GM18499 (cell line): ENCODE data around the gene NIPSNAP3A.

Source experiments
- ATAC-seq: cut with Tn5 transposase; IDR thresholded peaks from one replicate; pipeline ENCODE4 v1.9.1; 2021; ENCODE audit warnings: moderate number of reproducible peaks; ENCODE audit not compliant: insufficient read depth, unreplicated experiment

NIPSNAP3A gene

DNA sequence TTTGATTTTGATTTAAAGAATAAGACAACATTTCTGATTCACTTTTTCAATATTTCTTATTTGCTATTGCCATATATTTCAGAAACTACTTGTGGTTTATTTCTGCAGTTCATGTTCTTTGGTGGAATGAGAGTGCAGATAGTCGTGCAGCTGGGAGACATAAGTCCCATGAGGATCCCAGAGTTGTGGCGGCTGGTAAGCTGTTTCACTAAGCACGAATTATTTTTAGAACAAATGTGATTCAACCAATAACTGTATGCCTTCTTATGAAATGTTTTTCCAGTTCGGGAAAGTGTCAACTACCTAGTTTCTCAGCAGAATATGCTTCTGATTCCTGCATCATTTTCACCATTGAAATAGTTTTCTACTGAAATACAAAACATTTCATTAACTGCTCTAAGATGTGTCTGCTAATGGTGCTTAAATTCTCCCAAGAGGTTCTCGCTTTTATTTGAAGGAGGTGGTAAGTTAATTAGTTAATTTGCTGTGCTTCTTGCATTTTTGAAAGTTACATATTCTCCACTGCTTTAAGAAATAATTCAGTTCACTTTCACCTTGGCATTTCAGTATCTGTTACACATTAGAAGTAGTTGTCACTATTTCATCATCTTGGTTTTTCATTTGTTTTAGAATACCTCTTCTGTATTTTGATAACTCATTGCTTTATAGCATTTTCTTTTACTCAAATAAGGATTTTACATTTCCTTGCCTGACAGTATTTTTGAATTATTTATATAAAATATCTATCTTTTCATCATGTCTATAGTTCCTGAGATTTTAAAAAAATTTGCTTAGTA, 25.4 kb downstream of the NIPSNAP3A start:
- ATAC-seq, result no peak

DNA sequence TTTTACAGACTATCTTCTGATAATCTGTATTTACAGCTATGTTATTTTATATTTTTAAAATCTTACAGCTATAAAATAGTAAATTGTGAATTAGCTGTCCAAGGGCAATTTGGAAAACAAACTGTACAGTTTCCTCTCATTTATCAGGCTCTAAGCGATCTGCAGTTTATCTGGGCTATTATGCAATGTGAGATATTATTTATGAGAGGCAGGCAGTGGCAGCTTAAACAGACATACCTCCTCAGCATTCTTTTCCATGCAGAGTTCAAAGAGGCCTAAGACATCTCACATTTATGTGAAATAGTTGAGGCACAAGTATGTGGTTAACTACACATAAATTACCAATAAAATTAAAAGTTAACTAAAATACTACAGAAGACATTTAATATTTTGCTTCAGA, 26.6 kb downstream of the NIPSNAP3A start:
- no peak for ATAC-seq

DNA sequence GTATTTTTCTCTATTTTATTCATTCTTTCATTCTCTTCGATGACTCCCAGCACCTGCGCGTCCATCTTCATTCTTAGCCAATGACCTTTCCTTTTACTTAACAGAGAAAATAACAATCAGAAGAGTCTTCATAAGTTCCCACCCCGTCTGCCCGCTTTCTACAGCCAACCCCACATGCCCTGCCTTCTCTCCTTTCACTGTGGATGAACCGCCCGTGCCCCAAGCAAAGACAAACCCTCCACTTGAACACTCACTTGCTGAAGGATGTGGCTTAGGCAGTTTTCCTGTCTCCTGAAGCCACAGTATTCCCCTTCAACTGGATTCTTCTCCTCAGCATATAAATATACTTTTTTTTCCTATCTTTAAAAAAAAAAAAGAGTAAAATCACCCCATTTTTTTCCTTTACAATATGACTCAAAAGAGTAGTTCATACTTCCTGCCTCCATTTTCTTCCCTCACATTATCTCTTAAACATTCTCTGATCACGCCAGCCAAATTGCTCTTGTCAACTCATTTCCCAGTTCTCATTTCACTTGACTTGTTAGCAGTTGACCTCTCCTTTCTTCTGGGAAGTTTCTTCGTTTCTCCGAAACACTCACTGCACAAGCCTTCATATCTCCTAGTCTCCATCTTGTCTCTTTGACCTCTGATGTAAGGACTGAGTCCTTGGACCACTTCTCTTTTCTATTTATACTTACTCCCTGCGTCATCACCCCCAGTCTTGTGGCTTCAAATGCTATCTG, 27.5 kb downstream of the NIPSNAP3A start:
- peak; percentile 75 for ATAC-seq

DNA sequence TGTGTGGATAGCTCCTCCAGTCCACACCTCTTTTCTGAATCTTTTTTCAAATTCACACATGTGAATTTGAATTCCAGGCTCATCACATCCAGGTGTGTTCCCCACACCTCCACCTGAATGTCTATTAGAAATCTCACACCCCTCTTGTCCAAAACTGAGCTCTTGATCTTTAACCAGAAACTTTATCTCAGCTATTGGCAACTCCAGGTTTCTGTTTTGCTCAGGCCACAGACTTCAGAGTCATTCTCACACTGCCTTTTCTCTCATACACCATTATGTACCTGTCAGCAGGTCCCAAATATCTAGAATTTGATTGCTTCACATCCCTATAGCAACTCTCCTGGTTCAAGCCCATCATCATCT, 28.1 kb downstream of the NIPSNAP3A start:
- peak; percentile 57 for ATAC-seq

DNA sequence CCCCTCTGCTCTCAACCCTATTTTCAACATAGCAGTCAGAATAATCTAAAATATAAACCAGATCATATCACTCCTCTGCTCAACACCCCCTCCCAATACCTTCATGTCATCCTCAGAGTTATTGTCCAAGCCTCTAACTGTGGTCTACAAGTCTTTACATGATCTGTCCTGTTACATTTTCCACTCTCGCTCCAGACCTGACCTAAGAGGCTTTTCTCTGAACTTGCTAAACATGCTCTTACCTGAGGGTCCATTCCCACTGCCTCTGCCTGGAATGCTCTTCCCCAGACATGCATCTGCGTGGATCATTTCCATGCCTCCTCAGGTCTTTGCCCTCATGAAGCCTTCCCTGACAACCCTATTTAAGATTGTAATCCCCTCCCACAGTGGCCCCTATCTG, 28.5 kb downstream of the NIPSNAP3A start:
- no peak for ATAC-seq

DNA sequence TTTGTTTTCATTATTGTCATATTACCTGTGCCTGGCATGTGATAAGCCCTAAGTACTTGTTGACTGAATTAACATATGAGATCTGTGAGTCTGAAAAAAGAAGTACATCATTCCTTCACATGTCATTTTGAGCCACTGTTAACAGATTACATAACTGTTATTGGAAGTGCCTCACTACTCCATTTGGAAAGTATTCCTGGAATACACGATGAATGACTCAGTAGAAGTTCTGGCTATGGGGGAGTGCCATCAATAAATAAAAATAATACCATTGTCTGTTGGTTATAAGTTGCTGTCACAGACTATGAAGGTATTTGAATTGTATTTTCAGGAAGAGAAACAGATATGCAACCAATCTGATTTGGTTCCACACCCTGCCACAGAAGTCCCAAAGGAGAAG, 29.3 kb downstream of the NIPSNAP3A start:
- ATAC-seq, result no peak

DNA sequence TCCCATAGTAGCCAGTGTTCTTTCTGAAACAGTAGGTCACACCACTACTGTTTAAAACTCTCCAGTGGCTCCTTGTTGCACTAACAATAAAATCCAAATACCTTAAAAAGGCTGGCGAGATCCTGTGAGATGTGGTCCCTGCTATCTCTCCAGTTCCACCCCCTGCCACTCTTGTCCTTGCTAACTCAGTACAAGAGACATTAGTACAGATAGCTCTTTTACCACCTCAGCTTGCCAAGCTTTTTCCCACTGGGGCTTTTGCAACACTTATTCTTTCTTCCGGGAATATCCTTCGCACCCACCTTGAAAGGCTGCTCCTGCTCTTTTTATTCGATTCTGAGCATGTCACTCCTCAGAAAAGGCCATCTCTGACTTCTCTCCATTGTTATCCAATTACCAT, 31.3 kb downstream of the NIPSNAP3A start:
- ATAC-seq, result no peak

DNA sequence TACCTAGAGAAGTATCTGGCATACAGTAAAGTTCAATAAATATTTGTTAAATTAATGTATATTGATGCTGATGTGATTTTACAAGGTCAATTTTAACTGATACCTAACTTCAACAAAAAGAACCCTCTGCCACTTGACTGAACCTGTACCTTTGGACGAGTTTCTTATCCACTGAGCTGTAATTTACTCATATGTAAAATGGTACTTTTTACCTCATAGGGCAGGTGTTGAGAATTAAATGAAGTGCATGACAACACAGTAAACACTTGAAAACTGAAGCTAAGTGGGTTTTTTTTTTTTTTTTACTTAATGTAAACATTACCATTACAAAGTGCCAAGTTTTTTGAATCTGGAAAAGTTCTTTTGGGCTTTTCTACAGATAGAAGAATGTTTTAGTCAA, 31.9 kb downstream of the NIPSNAP3A start:
- no peak for ATAC-seq

DNA sequence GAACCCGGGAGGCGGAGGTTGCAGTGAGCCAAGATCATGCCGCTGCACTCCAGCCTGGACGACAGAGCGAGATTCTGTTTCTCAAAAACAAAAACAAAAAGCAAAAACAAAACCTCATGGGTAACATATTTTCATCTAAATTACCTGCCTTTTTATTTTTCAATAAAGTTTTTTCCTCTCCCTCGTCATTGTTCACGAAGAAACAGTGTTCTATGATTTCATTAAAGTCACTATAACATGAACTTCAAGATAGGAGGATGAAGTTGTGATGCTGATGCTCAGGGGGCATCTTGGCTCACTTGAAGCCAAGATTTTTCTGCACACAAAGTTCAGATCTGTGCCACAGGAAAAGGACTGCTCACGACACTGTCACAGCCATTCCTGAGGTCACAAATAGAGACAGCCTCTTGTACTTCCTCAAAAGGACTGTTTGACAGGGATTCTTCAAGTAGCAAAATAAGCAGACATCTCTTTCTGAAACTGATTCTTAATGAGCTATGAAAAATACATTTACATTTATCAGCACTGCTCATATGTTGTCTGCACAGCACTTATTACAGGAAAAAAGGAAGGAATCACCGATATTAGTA, 32.6 kb downstream of the NIPSNAP3A start:
- no peak for ATAC-seq

DNA sequence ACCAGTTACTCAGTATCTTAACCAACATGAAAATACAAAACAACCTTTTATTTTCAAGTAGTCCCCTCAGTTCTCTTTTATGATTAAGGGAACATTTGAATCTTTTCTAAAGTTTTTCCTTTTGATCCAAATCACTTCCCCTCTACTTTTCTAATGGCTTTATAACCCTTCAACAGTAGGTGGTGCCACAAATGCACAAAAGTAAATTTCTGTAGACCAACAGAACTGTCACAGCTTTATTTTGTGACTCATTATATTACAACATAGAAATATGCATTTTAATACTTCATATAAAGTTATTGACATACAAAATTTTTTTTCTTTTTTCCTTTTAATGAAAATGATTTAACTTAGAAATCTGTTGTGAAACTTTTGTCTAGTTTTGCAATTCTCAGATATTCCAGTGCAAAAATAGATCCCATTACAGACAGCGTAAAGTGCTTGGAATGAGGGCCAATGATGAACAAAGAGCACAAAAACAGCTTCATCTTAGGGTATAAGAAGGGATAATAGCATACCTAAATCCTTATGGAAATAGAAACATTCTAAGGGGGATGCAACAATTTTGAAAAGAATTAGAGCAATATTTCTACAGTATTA, 33.4 kb downstream of the NIPSNAP3A start:
- no peak for ATAC-seq

DNA sequence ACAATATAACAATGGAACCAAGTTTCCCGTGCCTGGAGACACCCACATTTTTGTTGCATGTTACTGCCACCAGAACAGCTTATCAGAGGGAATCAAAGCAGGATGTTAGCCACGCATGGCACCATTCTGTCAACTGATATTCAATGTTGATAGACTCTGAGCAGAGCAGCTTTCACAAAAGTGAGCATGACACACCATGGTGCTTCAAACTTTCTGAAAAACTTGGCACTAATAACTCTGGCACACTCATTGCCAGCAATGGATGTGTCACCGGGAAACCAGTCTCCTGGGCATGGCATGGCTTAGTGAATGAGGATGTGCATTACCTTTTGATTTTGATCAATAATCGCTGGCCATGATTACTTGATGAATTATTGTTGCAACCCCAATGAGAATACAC, 36.1 kb downstream of the NIPSNAP3A start:
- no peak for ATAC-seq

DNA sequence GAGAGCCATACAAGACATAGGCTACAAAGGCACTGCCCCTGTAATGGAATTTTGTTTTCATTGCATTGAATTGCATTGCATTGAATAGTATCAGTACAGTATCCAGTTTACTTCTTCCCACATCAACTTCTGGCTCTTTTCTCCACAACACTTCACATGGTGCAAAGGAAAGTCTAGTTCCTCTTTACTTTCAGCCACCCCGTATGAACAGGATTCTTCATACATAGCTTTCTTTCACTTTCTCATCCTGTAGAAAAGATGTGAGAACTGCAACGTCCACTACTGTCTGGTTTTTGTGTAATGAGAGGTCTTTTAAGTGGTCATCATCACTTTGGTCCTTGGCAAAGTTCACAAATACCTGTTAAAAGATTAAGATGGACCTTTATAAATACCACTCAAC, 36.6 kb downstream of the NIPSNAP3A start:
- peak; percentile 64 for ATAC-seq

DNA sequence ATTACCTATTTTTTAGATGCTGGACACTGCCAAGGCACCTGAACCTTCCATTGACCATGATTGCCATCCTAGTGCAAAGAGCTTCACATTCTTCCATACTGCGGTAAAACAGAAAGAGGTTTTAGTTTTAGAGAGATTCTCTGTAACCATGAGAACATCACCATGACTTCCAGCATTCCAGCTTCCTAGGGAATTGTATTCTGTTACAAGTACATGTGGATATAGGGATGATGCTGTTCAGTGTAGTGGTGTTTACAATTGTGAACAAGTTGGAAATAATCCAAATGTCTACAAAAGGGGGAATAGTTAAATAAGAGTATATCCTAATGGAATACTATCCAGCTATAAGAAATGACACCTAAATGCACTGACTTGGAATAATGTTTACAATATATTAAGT, 38.8 kb downstream of the NIPSNAP3A start:
- no peak for ATAC-seq

DNA sequence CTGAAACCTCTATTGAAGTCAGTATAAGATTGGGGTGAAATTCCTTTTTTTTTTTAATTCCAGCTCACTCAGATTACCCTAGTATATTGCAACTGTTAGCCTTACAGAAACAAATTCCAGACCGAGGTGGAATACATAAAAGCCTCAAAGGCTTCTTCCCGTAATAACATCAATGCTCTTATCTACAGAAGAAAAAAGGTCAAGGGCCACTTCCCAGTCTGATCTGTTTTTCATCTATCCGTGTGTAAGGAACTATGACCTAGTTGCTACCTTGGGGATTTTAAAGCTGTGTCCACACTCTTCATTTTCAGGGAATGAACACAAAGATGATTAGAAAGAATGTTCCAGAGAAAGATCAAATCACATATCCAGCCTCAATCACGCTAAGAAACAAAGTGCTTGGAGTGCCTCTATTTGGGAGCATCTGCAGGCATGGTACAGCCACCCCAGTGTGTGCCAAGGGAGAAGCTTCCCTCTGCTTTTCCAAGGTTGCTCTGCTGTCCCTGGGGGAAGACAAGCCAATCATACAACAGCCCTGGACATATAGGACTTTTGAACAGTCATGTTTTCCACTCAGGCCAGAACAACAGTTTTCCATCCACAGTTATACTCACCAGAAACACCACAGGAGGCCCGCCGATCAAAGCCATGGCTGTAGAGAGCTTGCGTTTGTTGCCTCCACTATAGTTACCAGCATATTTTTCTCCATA, 40.0 kb downstream of the NIPSNAP3A start:
- no peak for ATAC-seq

DNA sequence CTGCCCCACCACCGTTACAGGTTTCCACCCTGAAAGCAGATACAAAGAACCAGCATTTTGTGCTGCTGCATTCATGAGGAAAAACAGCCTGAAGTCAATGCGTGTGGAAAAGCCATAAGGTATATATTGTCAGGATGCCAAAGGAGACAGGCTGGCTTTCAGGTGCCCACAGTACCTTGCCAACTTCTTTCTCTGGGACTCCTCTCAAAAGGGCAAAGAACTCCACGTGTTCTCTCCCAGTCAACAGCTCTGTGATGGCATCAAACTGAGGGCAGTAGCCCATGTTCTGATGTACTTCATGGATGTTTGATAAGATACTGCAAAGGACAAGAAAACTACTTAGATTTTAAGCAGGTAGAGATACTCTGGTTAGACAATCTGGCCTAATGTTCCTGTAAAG, 40.8 kb downstream of the NIPSNAP3A start:
- no peak for ATAC-seq

DNA sequence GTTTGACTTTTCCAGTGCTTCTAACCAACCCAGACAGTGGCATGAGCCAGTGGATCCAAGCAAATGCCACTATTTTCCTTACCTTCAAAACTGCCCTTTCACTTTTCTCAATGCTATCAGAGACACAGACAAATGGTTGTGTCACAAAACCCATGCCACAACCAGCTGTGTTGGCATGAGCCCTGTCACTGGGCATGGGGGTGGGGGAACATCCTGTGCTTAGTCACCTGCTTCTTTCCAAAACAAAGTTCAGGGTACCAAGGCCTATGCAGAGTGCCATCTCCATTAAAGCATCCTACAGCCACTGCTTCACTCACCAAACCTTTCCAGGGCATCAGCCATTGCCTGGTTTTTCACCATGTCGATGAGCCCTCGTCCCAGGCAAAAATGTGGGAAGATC, 46.6 kb downstream of the NIPSNAP3A start:
- ATAC-seq, result no peak

DNA sequence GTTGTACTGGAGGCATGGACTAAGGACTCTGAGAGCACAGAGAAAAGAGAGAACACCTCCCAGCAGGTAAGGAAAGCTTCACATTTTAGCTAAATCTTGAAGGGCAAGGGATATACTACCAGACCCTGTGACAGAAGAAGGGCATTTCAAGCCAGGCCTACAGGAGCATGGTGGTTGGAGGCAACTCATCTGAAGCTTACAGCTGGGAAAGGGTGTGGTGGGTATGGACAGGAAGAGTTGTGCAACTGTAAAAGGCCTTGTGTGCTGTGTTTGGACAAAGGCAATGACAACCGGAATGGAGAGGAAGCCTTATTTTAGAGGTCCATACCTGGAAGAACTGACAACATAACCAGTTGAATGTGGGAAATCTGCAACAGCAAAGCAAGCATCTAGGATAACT, 47.6 kb downstream of the NIPSNAP3A start:
- ATAC-seq, result no peak

DNA sequence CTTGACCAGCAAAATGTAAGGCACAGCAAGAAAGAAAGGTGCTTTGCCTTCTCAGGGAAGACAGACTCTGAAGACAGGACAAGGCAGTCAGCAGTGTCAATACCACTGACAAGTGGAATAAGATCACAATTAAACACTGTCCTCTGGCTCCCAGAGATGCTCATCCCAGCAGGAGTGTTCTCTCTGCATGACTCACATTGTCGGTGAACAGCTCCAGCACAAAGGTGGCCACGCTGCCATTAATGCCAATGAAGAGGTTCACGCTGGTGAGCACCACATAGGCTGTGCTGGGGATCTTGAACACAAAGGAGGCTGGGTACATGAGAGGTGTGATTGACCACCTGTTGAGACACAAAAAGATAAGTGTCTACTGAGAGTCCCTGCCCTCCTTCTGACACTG, 48.4 kb downstream of the NIPSNAP3A start:
- ATAC-seq, result no peak

DNA sequence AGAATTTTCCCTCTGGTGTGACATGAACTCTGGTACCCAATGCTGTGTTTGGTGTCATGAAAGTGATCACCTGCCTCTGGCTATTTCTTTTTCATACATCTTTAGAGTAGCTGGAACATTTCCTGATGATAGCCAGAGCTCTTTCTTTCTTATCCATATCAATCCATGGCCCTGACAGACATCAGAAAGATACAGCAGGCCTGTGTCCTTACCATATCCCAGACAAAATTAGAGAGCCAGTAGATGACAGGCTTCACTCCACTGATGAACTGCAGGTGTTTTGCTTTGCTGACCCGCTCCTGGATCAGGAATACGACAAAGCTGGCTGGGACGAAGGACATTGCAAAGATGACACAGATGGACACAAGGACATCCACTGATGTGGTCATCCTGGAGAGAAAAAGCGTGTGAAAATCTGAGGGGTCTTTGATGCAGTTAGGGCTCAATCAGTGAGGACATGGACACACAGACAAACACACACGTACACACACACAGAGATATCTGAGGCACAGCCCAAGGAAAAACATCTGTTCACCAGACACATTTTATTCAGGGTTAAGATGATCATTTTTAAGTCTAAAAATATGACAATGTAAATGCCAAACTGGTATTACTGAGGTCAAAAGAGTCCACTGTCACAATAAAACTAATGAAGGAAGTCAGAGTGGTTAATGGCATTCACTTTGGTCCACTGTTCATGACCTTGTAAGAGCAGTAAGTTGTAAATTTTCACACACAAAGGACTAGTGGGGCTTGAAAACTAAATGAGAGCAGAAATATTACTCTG, 50.9 kb downstream of the NIPSNAP3A start:
- no peak for ATAC-seq
